H1 (cell line): ENCODE data around the gene PANK3. TPM values are rescaled to one million over a fixed set of nuclear protein-coding genes. Genes with fewer than 3 reads are reported as not detected.

Experiments
- CTCF ChIA-PET: fragments of 300-600 bp; sonication (Branson Sonifier 250); formaldehyde crosslinking; loops from one replicate; lab custom pipeline; 2021; ENCODE audit not compliant: partially characterized antibody; lab: Charles Lee
- POLR2A ChIA-PET: fragments of 300-600 bp; sonication (Branson Sonifier 250); formaldehyde crosslinking; loops from one replicate; lab custom pipeline; 2021; ENCODE audit warnings: inconsistent platforms; ENCODE audit not compliant: partially characterized antibody; lab: Charles Lee
- DNase-seq, 2 experiments: peaks; one replicate each; pipeline versions ENCODE4 v3.0.0 to v3.0.0-alpha.2; 2010 to 2022; ENCODE audit warnings: low spot score in 2 of 2, low read depth in 1 of 2, mixed read lengths in 1 of 2
- FAIRE-seq: peaks from 2 replicates; lab custom pipeline; 2011; peaks lifted over from hg19 to GRCh38; lab: Jason Lieb, UNC
- H2AFZ ChIP-seq: 2 replicates; pipeline ENCODE4 v1.8.1; 2012; ENCODE audit warnings: low read length, inconsistent platforms
- H2AK5ac ChIP-seq: 2 replicates; pipeline ENCODE4 v1.6.1; 2013; ENCODE audit warnings: low read depth, low read length
- H2BK120ac ChIP-seq: replicated peaks from 2 replicates; pipeline ENCODE3; 2013; ENCODE audit warnings: low read depth, low read length, inconsistent platforms
- H2BK12ac ChIP-seq: 2 replicates; pipeline ENCODE4 v1.6.1; 2013; ENCODE audit warnings: low read depth, low read length
- H2BK15ac ChIP-seq: 2 replicates; pipeline ENCODE4 v1.6.1; 2013; ENCODE audit warnings: low read length
- H2BK20ac ChIP-seq: 2 replicates; pipeline ENCODE4 v1.6.1; 2013; ENCODE audit warnings: low read length
- H2BK5ac ChIP-seq: 2 replicates; pipeline ENCODE4 v1.6.1; 2013; ENCODE audit warnings: low read depth, low read length
- H3K14ac ChIP-seq: 2 replicates; pipeline ENCODE4 v1.6.1; 2013; ENCODE audit warnings: inconsistent platforms; ENCODE audit not compliant: insufficient read length
- H3K18ac ChIP-seq: 2 replicates; pipeline ENCODE4 v1.6.1; 2013; ENCODE audit warnings: low read length; ENCODE audit errors: extremely low read depth
- H3K23ac ChIP-seq: 2 replicates; pipeline ENCODE4 v1.6.1; 2013; ENCODE audit warnings: inconsistent platforms; ENCODE audit not compliant: insufficient read length
- H3K23me2 ChIP-seq: 2 replicates; pipeline ENCODE4 v1.6.1; 2013; ENCODE audit warnings: low read depth, low read length
- H3K27ac ChIP-seq: 2 replicates; pipeline ENCODE4 v1.6.1; 2011; ENCODE audit warnings: low read depth, low read length, inconsistent platforms
- H3K27me3 ChIP-seq, 4 experiments: replicated peaks in 1 of 4; 1 replicate in 1 of 4; 2 replicates in 3 of 4; pipeline versions ENCODE4 v1.6.1 to v1.8.1; 2011 to 2013; ENCODE audit warnings: low read length in 3 of 4, mild to moderate bottlenecking in 3 of 4, inconsistent platforms in 2 of 4, mixed read lengths in 2 of 4, moderate library complexity in 1 of 4; ENCODE audit not compliant: control insufficient read depth in 3 of 4, insufficient read depth in 3 of 4; ENCODE audit errors: extremely low read depth in 1 of 4
- H3K36me3 ChIP-seq, 4 experiments: 2 replicates each; pipeline versions ENCODE4 v1.6.1 to v1.8.1; 2011 to 2013; ENCODE audit warnings: mild to moderate bottlenecking in 4 of 4, low read length in 3 of 4, moderate library complexity in 2 of 4, control low read depth in 1 of 4, inconsistent platforms in 1 of 4; ENCODE audit not compliant: insufficient read depth in 4 of 4, control insufficient read depth in 2 of 4
- H3K4ac ChIP-seq: replicated peaks from 2 replicates; pipeline ENCODE3; 2013; ENCODE audit warnings: low read length, low read depth, mixed read lengths, inconsistent platforms; ENCODE audit not compliant: insufficient read length
- H3K4me1 ChIP-seq, 4 experiments: replicated peaks in 1 of 4; 1 replicate in 1 of 4; 2 replicates in 3 of 4; pipeline versions ENCODE4 v1.6.1 to v1.8.1; 2011 to 2013; ENCODE audit warnings: low read length in 3 of 4, inconsistent platforms in 2 of 4, mixed read lengths in 1 of 4; ENCODE audit not compliant: insufficient read depth in 4 of 4, control insufficient read depth in 3 of 4
- H3K4me2 ChIP-seq, 2 experiments: 2 replicates each; pipeline versions ENCODE4 v1.6.1 to v1.8.1; 2011 to 2013; ENCODE audit warnings: low read depth in 2 of 2, low read length in 2 of 2, control low read depth in 1 of 2, inconsistent platforms in 1 of 2, mild to moderate bottlenecking in 1 of 2; ENCODE audit not compliant: insufficient read depth in 1 of 2
- H3K4me3 ChIP-seq, 4 experiments: fragments of 200-600, 300-600 bp in 1 of 4; sonication (generic), shearing (Covaris generic), sonication (Bioruptor Twin) in 1 of 4; 2 replicates each; pipeline versions ENCODE4 v1.5.1 to v1.8.1; 2011 to 2016; ENCODE audit warnings: low read length in 4 of 4, low read depth in 3 of 4, control low read depth in 2 of 4, inconsistent platforms in 2 of 4, mild to moderate bottlenecking in 2 of 4, mixed read lengths in 1 of 4, moderate library complexity in 1 of 4; ENCODE audit not compliant: insufficient read depth in 2 of 4; ENCODE audit errors: extremely low read depth in 1 of 4
- H3K56ac ChIP-seq: replicated peaks from 2 replicates; pipeline ENCODE3; 2013; ENCODE audit warnings: low read depth, mild to moderate bottlenecking, mixed read lengths, low read length, inconsistent platforms; ENCODE audit not compliant: insufficient read length
- H3K79me1 ChIP-seq: 2 replicates; pipeline ENCODE4 v1.6.1; 2013; ENCODE audit warnings: low read depth, low read length, control low read depth
- H3K79me2 ChIP-seq, 2 experiments: 2 replicates each; pipeline versions ENCODE4 v1.6.1 to v1.8.1; 2012 to 2013; ENCODE audit warnings: low read length in 2 of 2, mild to moderate bottlenecking in 2 of 2, inconsistent platforms in 1 of 2; ENCODE audit not compliant: insufficient read depth in 2 of 2, control insufficient read depth in 1 of 2
- H3K9ac ChIP-seq, 4 experiments: replicated peaks in 1 of 4; 1 replicate in 1 of 4; 2 replicates in 3 of 4; pipeline versions ENCODE4 v1.6.1 to v1.8.1; 2011 to 2013; ENCODE audit warnings: low read depth in 3 of 4, low read length in 3 of 4, control low read depth in 2 of 4, mild to moderate bottlenecking in 2 of 4, moderate library complexity in 2 of 4, inconsistent platforms in 1 of 4; ENCODE audit errors: extremely low read depth in 1 of 4
- H3K9me3 ChIP-seq, 2 experiments: 2 replicates each; pipeline versions ENCODE4 v1.6.1 to v1.8.1; 2012 to 2013; ENCODE audit warnings: mild to moderate bottlenecking in 2 of 2, moderate library complexity in 2 of 2, control low read depth in 1 of 2, inconsistent platforms in 1 of 2, low read depth in 1 of 2, low read length in 1 of 2, mixed read lengths in 1 of 2; ENCODE audit not compliant: insufficient read depth in 2 of 2
- H4K20me1 ChIP-seq, 2 experiments: replicated peaks in 1 of 2; 2 replicates each; pipeline versions ENCODE3 to v1.8.1; 2011 to 2013; ENCODE audit warnings: inconsistent platforms in 2 of 2, low read length in 2 of 2, mild to moderate bottlenecking in 1 of 2; ENCODE audit not compliant: insufficient read depth in 2 of 2, control insufficient read depth in 1 of 2
- H4K5ac ChIP-seq: 2 replicates; pipeline ENCODE4 v1.6.1; 2013; ENCODE audit warnings: low read length, low read depth, mixed read lengths, inconsistent platforms; ENCODE audit not compliant: insufficient read length
- H4K8ac ChIP-seq: 2 replicates; pipeline ENCODE4 v1.8.0; 2013; ENCODE audit warnings: mild to moderate bottlenecking, moderate library complexity, low read length, inconsistent platforms; ENCODE audit not compliant: insufficient read depth; ENCODE audit errors: extremely low read depth
- H4K91ac ChIP-seq: replicated peaks from 2 replicates; pipeline ENCODE3; 2013; ENCODE audit warnings: low read length, mixed read lengths, inconsistent platforms; ENCODE audit not compliant: insufficient read length
- GTF2F1 ChIP-seq: IDR thresholded peaks from 2 replicates; pipeline ENCODE4 v1.6.1; 2012; ENCODE audit warnings: low read depth, low read length, improper control_type of control experiment, borderline replicate concordance
- SUZ12 ChIP-seq: fragments of 200-600 bp; sonication (generic); IDR thresholded peaks from 2 replicates; pipeline ENCODE4 v1.6.1; 2012; ENCODE audit warnings: mild to moderate bottlenecking, inconsistent platforms, low read length, moderate library complexity, mixed read lengths
- ZNF274 ChIP-seq: IDR thresholded peaks from 2 replicates; pipeline ENCODE4 v1.7.0; 2012; ENCODE audit warnings: low read length, borderline replicate concordance; ENCODE audit errors: extremely low read depth
- WGBS, 2 experiments: shearing (Covaris generic) in 1 of 2; methylation state at CpG; one replicate each; pipeline versions ENCODE4 v1.1.6 to v1.1.7; 2013 to 2015; ENCODE audit warnings: low lambda C conversion rate in 2 of 2, mixed read lengths in 2 of 2, inconsistent platforms in 1 of 2, low coverage in 1 of 2, missing lambda C conversion rate in 1 of 2; ENCODE audit not compliant: insufficient replicate concordance in 2 of 2, insufficient coverage in 1 of 2, insufficient read length in 1 of 2; ENCODE audit errors: extremely low coverage in 1 of 2, missing lambda C conversion rate in 1 of 2; 5-methylcytosine and 5-hydroxymethylcytosine counted together
- polyA plus RNA-seq, 7 experiments: library from polyadenylated mRNA; depleted of rRNA in 3 of 7; stranded (reverse) in 5 of 7; unstranded in 2 of 7; fragments of >200 nt in 5 of 7; fragments of 200-250 nt in 2 of 7; gene quantifications; 1 replicate in 5 of 7; 2 replicates in 1 of 7; 4 replicates in 1 of 7; pipeline versions ENCODE4 v1.2.1 to v1.2.3, GENCODE V29; 2011 to 2013; ENCODE audit warnings: missing spikeins in 2 of 7, mixed read lengths in 2 of 7
- total RNA-seq: library from RNA; stranded (reverse); fragmentation: NEBNext Ultra II Directional; extraction: Animal tissue kit (Norgen Biotek cat#: 25700); gene quantifications from 2 replicates; pipeline ENCODE4 v1.2.1, GENCODE V29; 2021

PANK3 gene
- total and polyA plus RNA-seq, 2 of the 8 experiments (the other 6 are each of a cell fraction or from before 2014, with no cell fraction given), result 8.6 to 101 TPM

- no peak overlapping the region for H3K27ac ChIP-seq
- peaks cover 0 to 10% of the 10 kb centered on the region in 2 experiments; a peak in 1 of 4 replicates for H3K79me2 ChIP-seq
- H2BK120ac ChIP-seq, result no peak overlapping the region
- 98% methylated on average over 2 of the region's 2 CpGs; no CpG with 5 or more reads in 1 of the 2 experiments for WGBS, 2 experiments
- H4K5ac ChIP-seq, result no peak overlapping the region
- H2BK15ac ChIP-seq, result no peak overlapping the region
- no peak overlapping the region for H4K91ac ChIP-seq
- no peaks in the 10 kb centered on the region for H3K23me2 ChIP-seq
- H3K14ac ChIP-seq, result no peak overlapping the region
- CTCF ChIA-PET, result no interaction called here
- no peaks in the 10 kb centered on the region for H3K4me1 ChIP-seq
- H3K23ac ChIP-seq, result no peak overlapping the region
- H3K9ac ChIP-seq, result no peak overlapping the region; a peak in 1 of 7 replicates
- no peak overlapping the region for H3K4ac ChIP-seq
- no peak overlapping the region for H3K4me3 ChIP-seq
- no peak overlapping the region for H2BK12ac ChIP-seq
- no peaks in the 10 kb centered on the region for H3K27me3 ChIP-seq
- H3K36me3 ChIP-seq, result peaks cover 5 to 76% (median 27%) of the 10 kb centered on the region in 4 experiments; a peak in 7 of 8 replicates
- H2AFZ ChIP-seq, result no peak overlapping the region
- H2AK5ac ChIP-seq, result no peak overlapping the region
- H2BK20ac ChIP-seq, result no peak overlapping the region
- DNase-seq, result no peak
- no peak overlapping the region for H3K18ac ChIP-seq
- POLR2A ChIA-PET, result no interaction called here
- no peak for TF ChIP-seq ZNF274
- TF ChIP-seq GTF2F1, result no peak
- TF ChIP-seq SUZ12, result no peak
- H4K20me1 ChIP-seq, result peaks cover 2 to 3% of the 10 kb centered on the region in 2 experiments
- no peak overlapping the region for H3K4me2 ChIP-seq
- FAIRE-seq, result no peak
- no peak overlapping the region for H4K8ac ChIP-seq
- H3K79me1 ChIP-seq, result no peaks in the 10 kb centered on the region; the same call in 1 of the 2 replicates
- no peak overlapping the region for H2BK5ac ChIP-seq
- H3K56ac ChIP-seq, result no peak overlapping the region
- H3K9me3 ChIP-seq, result no peaks in the 10 kb centered on the region
Observed at GRCh38 chr5:168553377-168554130, 25.6 kb downstream of the PANK3 start.
